Measurements from ENCODE around the gene CFAP299.

The CFAP299 gene

DNA sequence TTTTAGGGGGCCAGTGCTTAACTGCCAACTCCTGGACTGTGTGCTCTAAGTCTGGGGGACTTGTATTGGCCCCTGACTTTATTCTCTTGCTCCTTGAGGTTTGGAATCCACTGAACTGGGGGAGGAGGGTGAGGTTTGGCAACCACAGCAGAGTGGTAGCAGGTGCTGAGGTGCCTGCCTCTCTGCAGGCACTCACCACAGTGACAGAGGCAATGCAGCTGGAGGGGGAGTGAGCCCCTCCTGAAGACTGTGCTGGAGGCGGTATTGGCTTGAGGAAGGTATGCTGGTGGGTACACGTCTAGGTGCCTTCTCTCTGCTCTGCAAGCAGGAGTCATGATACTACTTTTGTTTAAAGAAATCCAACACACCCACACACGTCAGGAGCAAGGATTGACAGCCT, 24.6 kb downstream of the CFAP299 start:
- H3K79me2 ChIP-seq (ENCODE audit: insufficient read depth, low read length), result no peaks in the 10 kb centered on the region
- H3K4me1 ChIP-seq (ENCODE audit: insufficient read depth, low read length, severe bottlenecking), result peaks cover 27% of the 10 kb centered on the region
- H4K20me1 ChIP-seq (ENCODE audit: insufficient read depth, low read length), result no peaks in the 10 kb centered on the region
- H3K4me2 ChIP-seq (ENCODE audit: low read length), result no peak overlapping the region
- no peaks in the 10 kb centered on the region for H3F3A ChIP-seq (ENCODE audit: insufficient read depth, low read length)
- H3K27me3 ChIP-seq (ENCODE audit: insufficient read depth, low read length), result no peaks in the 10 kb centered on the region
- TF ChIP-seq, protein P1, sequence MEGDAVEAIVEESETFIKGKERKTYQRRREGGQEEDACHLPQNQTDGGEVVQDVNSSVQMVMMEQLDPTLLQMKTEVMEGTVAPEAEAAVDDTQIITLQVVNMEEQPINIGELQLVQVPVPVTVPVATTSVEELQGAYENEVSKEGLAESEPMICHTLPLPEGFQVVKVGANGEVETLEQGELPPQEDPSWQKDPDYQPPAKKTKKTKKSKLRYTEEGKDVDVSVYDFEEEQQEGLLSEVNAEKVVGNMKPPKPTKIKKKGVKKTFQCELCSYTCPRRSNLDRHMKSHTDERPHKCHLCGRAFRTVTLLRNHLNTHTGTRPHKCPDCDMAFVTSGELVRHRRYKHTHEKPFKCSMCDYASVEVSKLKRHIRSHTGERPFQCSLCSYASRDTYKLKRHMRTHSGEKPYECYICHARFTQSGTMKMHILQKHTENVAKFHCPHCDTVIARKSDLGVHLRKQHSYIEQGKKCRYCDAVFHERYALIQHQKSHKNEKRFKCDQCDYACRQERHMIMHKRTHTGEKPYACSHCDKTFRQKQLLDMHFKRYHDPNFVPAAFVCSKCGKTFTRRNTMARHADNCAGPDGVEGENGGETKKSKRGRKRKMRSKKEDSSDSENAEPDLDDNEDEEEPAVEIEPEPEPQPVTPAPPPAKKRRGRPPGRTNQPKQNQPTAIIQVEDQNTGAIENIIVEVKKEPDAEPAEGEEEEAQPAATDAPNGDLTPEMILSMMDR (IDR thresholded peaks at IDR 0.05; ENCODE audit: low read length), result no peak
- TF ChIP-seq EZH2 (IDR thresholded peaks at IDR 0.05; ENCODE audit: borderline replicate concordance, low read length), result no peak
- no peak overlapping the region for H3K4me3 ChIP-seq (ENCODE audit: low read depth, low read length, poor library complexity, severe bottlenecking)
- no peaks in the 10 kb centered on the region for H3K36me3 ChIP-seq (ENCODE audit: insufficient read depth, low read length)
- H3K9ac ChIP-seq (ENCODE audit: low read length), result no peak overlapping the region; the same call in 1 of the 2 replicates
- H3K27ac ChIP-seq (ENCODE audit: low read depth, low read length, poor library complexity, severe bottlenecking), result no peak overlapping the region
- no peaks in the 10 kb centered on the region for H3K9me2 ChIP-seq (ENCODE audit: low read depth, low read length)
- H3K9me3 ChIP-seq (ENCODE audit: low read length), result no peaks in the 10 kb centered on the region
- H2AFZ ChIP-seq (ENCODE audit: low read length), result no peak overlapping the region

DNA sequence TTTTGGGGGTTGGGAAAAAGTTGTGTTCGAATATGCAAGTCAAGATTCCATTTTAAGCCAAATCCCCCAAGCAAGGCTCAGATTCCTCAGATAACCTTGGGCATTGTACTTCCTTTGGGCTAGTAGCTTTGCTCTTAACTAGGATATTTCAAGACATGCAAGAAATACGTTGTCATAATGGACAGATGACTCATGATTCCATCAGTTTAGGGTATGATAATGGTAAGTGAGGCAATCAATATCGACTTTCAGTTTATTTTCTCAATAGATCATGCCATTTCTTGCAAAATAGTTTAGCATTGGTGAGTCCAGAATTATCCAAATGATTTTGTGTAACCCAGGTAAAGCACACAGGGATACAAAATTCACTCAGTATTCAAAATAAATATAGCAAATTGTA, 25.4 kb downstream of the CFAP299 start:
- Histone ChIP-seq H3F3A (ENCODE audit: insufficient read depth, low read length) (no peaks in the 10 kb centered on the region), H3K9ac (ENCODE audit: low read length) (no peak overlapping the region; the same call in 1 of the 2 replicates), H3K4me1 (ENCODE audit: insufficient read depth, low read length, severe bottlenecking) (peaks cover 35% of the 10 kb centered on the region), H3K36me3 (ENCODE audit: insufficient read depth, low read length) (no peaks in the 10 kb centered on the region), H3K79me2 (ENCODE audit: insufficient read depth, low read length) (no peaks in the 10 kb centered on the region), H3K27ac (ENCODE audit: low read depth, low read length, poor library complexity, severe bottlenecking) (no peak overlapping the region), H3K9me3 (ENCODE audit: low read length) (no peaks in the 10 kb centered on the region), H4K20me1 (ENCODE audit: insufficient read depth, low read length) (no peaks in the 10 kb centered on the region), H3K4me3 (ENCODE audit: low read depth, low read length, poor library complexity, severe bottlenecking) (no peak overlapping the region), H3K27me3 (ENCODE audit: insufficient read depth, low read length) (no peaks in the 10 kb centered on the region), H3K4me2 (ENCODE audit: low read length) (no peak overlapping the region), H2AFZ (ENCODE audit: low read length) (no peak overlapping the region), H3K9me2 (ENCODE audit: low read depth, low read length) (no peaks in the 10 kb centered on the region)
- TF ChIP-seq, protein P1 (IDR thresholded peaks at IDR 0.05; ENCODE audit: low read length), result no peak
- no peak for TF ChIP-seq EZH2 (IDR thresholded peaks at IDR 0.05; ENCODE audit: borderline replicate concordance, low read length)

GRCh38 chr4:80361329-80361900, 25.9 kb downstream of the CFAP299 start:
- Histone ChIP-seq H3K4me2 (ENCODE audit: low read length) (no peak overlapping the region), H4K20me1 (ENCODE audit: insufficient read depth, low read length) (no peaks in the 10 kb centered on the region), H3K4me3 (ENCODE audit: low read depth, low read length, poor library complexity, severe bottlenecking) (no peak overlapping the region), H3K79me2 (ENCODE audit: insufficient read depth, low read length) (no peaks in the 10 kb centered on the region), H3K9me2 (ENCODE audit: low read depth, low read length) (no peaks in the 10 kb centered on the region), H2AFZ (ENCODE audit: low read length) (no peak overlapping the region), H3K27me3 (ENCODE audit: insufficient read depth, low read length) (no peaks in the 10 kb centered on the region), H3K9ac (ENCODE audit: low read length) (no peak overlapping the region), H3K4me1 (ENCODE audit: insufficient read depth, low read length, severe bottlenecking) (peaks cover 40% of the 10 kb centered on the region), H3F3A (ENCODE audit: insufficient read depth, low read length) (no peaks in the 10 kb centered on the region), H3K36me3 (ENCODE audit: insufficient read depth, low read length) (no peaks in the 10 kb centered on the region), H3K9me3 (ENCODE audit: low read length) (no peaks in the 10 kb centered on the region), H3K27ac (ENCODE audit: low read depth, low read length, poor library complexity, severe bottlenecking) (no peak overlapping the region)
- TF ChIP-seq, protein P1 (IDR thresholded peaks at IDR 0.05; ENCODE audit: low read length), result peak; percentile 68
- TF ChIP-seq EZH2 (IDR thresholded peaks at IDR 0.05; ENCODE audit: borderline replicate concordance, low read length), result no peak
